CD4-positive, alpha-beta memory T cell (primary cell): Measurements from ENCODE around the gene HDAC5. TPM values are rescaled to one million over a fixed set of nuclear protein-coding genes. Genes with fewer than 3 reads are reported as not detected.
A peak's percentile ranks its signal among the peaks of the same experiment; 100 is the strongest.

Experiments
- CTCF ChIA-PET: fragments of 350-600 bp; sonication (Branson Sonifier 250); formaldehyde crosslinking; loops from one replicate; lab custom pipeline; 2021; ENCODE audit warnings: inconsistent platforms; ENCODE audit not compliant: partially characterized antibody; lab: Charles Lee
- POLR2A ChIA-PET: fragments of 350-600 bp; sonication (Branson Sonifier 250); formaldehyde crosslinking; loops from one replicate; lab custom pipeline; 2021; ENCODE audit not compliant: partially characterized antibody; lab: Charles Lee
- DNase-seq, 5 donors: peaks; one replicate each; pipeline versions ENCODE4 v3.0.0 to v3.0.0-alpha.2; 2020 to 2022; ENCODE audit warnings: mixed read lengths in 1 of 5
- H3K27ac ChIP-seq: one replicate; pipeline ENCODE4 v1.7.0; 2013; ENCODE audit warnings: low read depth, low read length
- H3K27me3 ChIP-seq: 2 replicates; pipeline ENCODE4 v1.7.0; 2013; ENCODE audit warnings: mild to moderate bottlenecking, low read length, moderate library complexity; ENCODE audit not compliant: insufficient read depth
- H3K36me3 ChIP-seq: 2 replicates; pipeline ENCODE4 v1.7.0; 2013; ENCODE audit warnings: mild to moderate bottlenecking, low read length, moderate library complexity; ENCODE audit not compliant: insufficient read depth
- H3K4me1 ChIP-seq: 2 replicates; pipeline ENCODE4 v1.7.0; 2013; ENCODE audit warnings: mild to moderate bottlenecking, low read length, moderate library complexity; ENCODE audit not compliant: insufficient read depth
- H3K4me3 ChIP-seq, 2 donors: one replicate each; pipeline ENCODE4 v1.7.0; 2013; ENCODE audit warnings: low read length in 2 of 2, mild to moderate bottlenecking in 1 of 2
- H3K9me3 ChIP-seq, 2 donors: one replicate each; pipeline ENCODE4 v1.7.0; 2013; ENCODE audit warnings: low read length in 2 of 2, control low read depth in 1 of 2; ENCODE audit not compliant: control insufficient read depth in 1 of 2
- H3K27ac Mint-ChIP-seq, 7 donors: one replicate each; pipeline ENCODE4 v1.8.0; 2020 to 2021; ENCODE audit warnings: mixed read lengths in 7 of 7, mild to moderate bottlenecking in 6 of 7, inconsistent platforms in 3 of 7, moderate library complexity in 3 of 7
- H3K27me3 Mint-ChIP-seq, 2 donors: one replicate each; pipeline ENCODE4 v1.8.0; 2020 to 2021; ENCODE audit warnings: mixed read lengths in 2 of 2
- H3K36me3 Mint-ChIP-seq, 2 donors: one replicate each; pipeline ENCODE4 v1.8.0; 2020 to 2021; ENCODE audit warnings: mixed read lengths in 2 of 2, inconsistent platforms in 1 of 2, mild to moderate bottlenecking in 1 of 2
- H3K4me1 Mint-ChIP-seq, 4 donors: one replicate each; pipeline ENCODE4 v1.8.0; 2020 to 2021; ENCODE audit warnings: mixed read lengths in 4 of 4, mild to moderate bottlenecking in 1 of 4
- H3K4me3 Mint-ChIP-seq, 8 donors: one replicate each; pipeline ENCODE4 v1.8.0; 2020 to 2021; ENCODE audit warnings: mixed read lengths in 8 of 8, mild to moderate bottlenecking in 7 of 8, moderate library complexity in 6 of 8, inconsistent platforms in 3 of 8
- H3K9me3 Mint-ChIP-seq, 8 donors: one replicate each; pipeline ENCODE4 v1.8.0; 2020 to 2021; ENCODE audit warnings: mixed read lengths in 8 of 8, mild to moderate bottlenecking in 5 of 8, inconsistent platforms in 3 of 8, moderate library complexity in 1 of 8
- intact Hi-C: fragments of 100-400 bp; cut with micrococcal nuclease; formaldehyde crosslinking; loops from one replicate; pipeline ENCODE4 v1.15.1; 2023
- polyA plus RNA-seq, 2 donors: library from polyadenylated mRNA; unstranded; fragments of 300-500 nt; fragmentation: Illumina TruSeq; gene quantifications; one replicate each; pipeline ENCODE4 v1.2.3, GENCODE V29; 2021
- total RNA-seq, 2 experiments: library from RNA; stranded (reverse); gene quantifications; one replicate each; pipeline ENCODE4 v1.2.3, GENCODE V29; 2021

HDAC5 gene
- total and polyA plus RNA-seq, 4 experiments from 2014 or later, result 12.8 to 74.2 (median 52.8) TPM

- Histone ChIP-seq H3K27me3 (no peaks in the 10 kb centered on the region), H3K9me3 (no peaks in the 10 kb centered on the region), H3K4me3 (no peak overlapping the region), H3K27ac (no peak overlapping the region), H3K4me1 (no peaks in the 10 kb centered on the region), H3K36me3 (peaks cover 5% of the 10 kb centered on the region)
- DNase-seq, result no peak
- Mint-ChIP-seq H3K27ac (peak overlapping the region in 1 of 7 donors; percentile 54), H3K9me3 (peaks cover 0 to 3% (median 0%) of the 10 kb centered on the region in 8 donors), H3K36me3 (peaks cover 11 to 42% of the 10 kb centered on the region in 2 donors), H3K27me3 (no peaks in the 10 kb centered on the region), H3K4me1 (peaks cover 0 to 12% (median 4%) of the 10 kb centered on the region in 4 donors), H3K4me3 (no peak overlapping the region)
- ChIA-PET CTCF (no interaction called here), POLR2A (interaction anchor here (1.0 kb wide), 1 partner anchor 35 kb away, joined by 3 read pairs; the partner anchor contains the start of gene HDAC5)
- intact Hi-C loops, result no loop called here
Measured at GRCh38 chr17:44088254-44088653, 35.2 kb downstream of the HDAC5 start.

- Mint-ChIP-seq H3K4me1 (peaks cover 0 to 12% (median 4%) of the 10 kb centered on the region in 4 donors), H3K36me3 (peaks cover 16 to 47% of the 10 kb centered on the region in 2 donors), H3K27ac (peak overlapping the region in 3 of 7 donors; percentile 30 to 86 (median 52)), H3K4me3 (no peak overlapping the region), H3K9me3 (peaks cover 0 to 3% (median 0%) of the 10 kb centered on the region in 8 donors), H3K27me3 (no peaks in the 10 kb centered on the region)
- CTCF ChIA-PET, result no interaction called here
- H3K36me3 ChIP-seq, result peaks cover 5% of the 10 kb centered on the region
- no peaks in the 10 kb centered on the region for H3K27me3 ChIP-seq
- POLR2A ChIA-PET, result interaction anchor here (1.0 kb wide), 1 partner anchor 36 kb away, joined by 3 read pairs; the partner anchor contains the start of gene HDAC5
- H3K4me3 ChIP-seq, result no peak overlapping the region
- H3K4me1 ChIP-seq, result no peaks in the 10 kb centered on the region
- H3K9me3 ChIP-seq, result no peaks in the 10 kb centered on the region
- H3K27ac ChIP-seq, result no peak overlapping the region
- intact Hi-C loops, result no loop called here
- DNase-seq, result no peak
Measured at GRCh38 chr17:44087319-44087718, 36.1 kb downstream of the HDAC5 start.

- Histone ChIP-seq H3K9me3 (no peaks in the 10 kb centered on the region), H3K36me3 (peaks cover 8% of the 10 kb centered on the region), H3K27ac (no peak overlapping the region), H3K4me3 (no peak overlapping the region), H3K27me3 (no peaks in the 10 kb centered on the region), H3K4me1 (no peaks in the 10 kb centered on the region)
- Mint-ChIP-seq H3K9me3 (peaks cover 0 to 3% (median 0%) of the 10 kb centered on the region in 8 donors), H3K4me1 (peaks cover 0 to 12% (median 4%) of the 10 kb centered on the region in 4 donors), H3K27ac (peak overlapping the region in 4 of 7 donors; percentile 52 to 81 (median 63)), H3K36me3 (peaks cover 18 to 47% of the 10 kb centered on the region in 2 donors), H3K4me3 (no peak overlapping the region), H3K27me3 (no peaks in the 10 kb centered on the region)
- CTCF ChIA-PET, result no interaction called here
- POLR2A ChIA-PET, result no interaction called here
- peak in 1 of 5 donors; percentile 52 for DNase-seq
- intact Hi-C loops, result no loop called here
Measured at GRCh38 chr17:44086364-44087311, 36.8 kb downstream of the HDAC5 start.

GRCh38 chr17:44085908-44086307 is 37.5 kb downstream of the HDAC5 start:
- POLR2A ChIA-PET, result no interaction called here
- Histone ChIP-seq H3K4me3 (no peak overlapping the region), H3K27ac (no peak overlapping the region), H3K9me3 (no peaks in the 10 kb centered on the region), H3K27me3 (no peaks in the 10 kb centered on the region), H3K4me1 (no peaks in the 10 kb centered on the region), H3K36me3 (peaks cover 8% of the 10 kb centered on the region)
- H3K36me3 Mint-ChIP-seq, result peaks cover 15 to 41% of the 10 kb centered on the region in 2 donors
- CTCF ChIA-PET, result no interaction called here
- H3K4me1 Mint-ChIP-seq, result peaks cover 0 to 12% (median 4%) of the 10 kb centered on the region in 4 donors
- peaks cover 0 to 3% (median 0%) of the 10 kb centered on the region in 8 donors for H3K9me3 Mint-ChIP-seq
- H3K4me3 Mint-ChIP-seq, result no peak overlapping the region
- no peak for DNase-seq
- intact Hi-C loops, result no loop called here
- peak overlapping the region in 3 of 7 donors; percentile 22 to 40 (median 23) for H3K27ac Mint-ChIP-seq
- H3K27me3 Mint-ChIP-seq, result no peaks in the 10 kb centered on the region

- H3K4me1 Mint-ChIP-seq, result peaks cover 0 to 12% (median 4%) of the 10 kb centered on the region in 4 donors
- ChIA-PET CTCF (no interaction called here), POLR2A (no interaction called here)
- Histone ChIP-seq H3K27ac (no peak overlapping the region), H3K9me3 (no peaks in the 10 kb centered on the region), H3K27me3 (no peaks in the 10 kb centered on the region), H3K4me3 (no peak overlapping the region), H3K36me3 (peaks cover 8% of the 10 kb centered on the region), H3K4me1 (no peaks in the 10 kb centered on the region)
- peaks cover 15 to 49% of the 10 kb centered on the region in 2 donors for H3K36me3 Mint-ChIP-seq
- H3K4me3 Mint-ChIP-seq, result no peak overlapping the region
- DNase-seq, result no peak
- no peaks in the 10 kb centered on the region for H3K27me3 Mint-ChIP-seq
- H3K27ac Mint-ChIP-seq, result peak overlapping the region in 3 of 7 donors; percentile 27 to 62 (median 42)
- H3K9me3 Mint-ChIP-seq, result peaks cover 0 to 1% (median 0%) of the 10 kb centered on the region in 8 donors
- intact Hi-C loops, result no loop called here
Measured at GRCh38 chr17:44084921-44085320, 38.5 kb downstream of the HDAC5 start.

GRCh38 chr17:44084131-44084538 is 39.3 kb downstream of the HDAC5 start:
- DNase-seq, result no peak
- intact Hi-C loops, result no loop called here
- H3K27ac Mint-ChIP-seq, result peak overlapping the region in 1 of 7 donors; percentile 27
- peaks cover 0 to 12% (median 4%) of the 10 kb centered on the region in 4 donors for H3K4me1 Mint-ChIP-seq
- Histone ChIP-seq H3K36me3 (peaks cover 8% of the 10 kb centered on the region), H3K27me3 (no peaks in the 10 kb centered on the region), H3K4me3 (no peak overlapping the region), H3K27ac (no peak overlapping the region), H3K9me3 (no peaks in the 10 kb centered on the region), H3K4me1 (no peaks in the 10 kb centered on the region)
- H3K4me3 Mint-ChIP-seq, result no peak overlapping the region
- H3K27me3 Mint-ChIP-seq, result no peaks in the 10 kb centered on the region
- POLR2A ChIA-PET, result no interaction called here
- CTCF ChIA-PET, result no interaction called here
- H3K9me3 Mint-ChIP-seq, result peaks cover 0 to 1% (median 0%) of the 10 kb centered on the region in 8 donors
- H3K36me3 Mint-ChIP-seq, result peaks cover 15 to 52% of the 10 kb centered on the region in 2 donors

- Mint-ChIP-seq H3K36me3 (peaks cover 12 to 50% of the 10 kb centered on the region in 2 donors), H3K4me3 (no peak overlapping the region), H3K9me3 (peaks cover 0 to 1% (median 0%) of the 10 kb centered on the region in 8 donors), H3K27me3 (no peaks in the 10 kb centered on the region), H3K27ac (no peak overlapping the region), H3K4me1 (peaks cover 0 to 12% (median 2%) of the 10 kb centered on the region in 4 donors)
- Histone ChIP-seq H3K27ac (no peak overlapping the region), H3K4me3 (no peak overlapping the region), H3K36me3 (peaks cover 15% of the 10 kb centered on the region), H3K27me3 (no peaks in the 10 kb centered on the region), H3K4me1 (no peaks in the 10 kb centered on the region), H3K9me3 (no peaks in the 10 kb centered on the region)
- ChIA-PET POLR2A (no interaction called here), CTCF (interaction anchor here (1.1 kb wide), 1 partner anchor 139 kb away, joined by 3 read pairs; no protein-coding TSS in a partner anchor)
- intact Hi-C loops, result no loop called here
- DNase-seq, result no peak
Measured at GRCh38 chr17:44083250-44083849, 40.1 kb downstream of the HDAC5 start.
